GM21360 (cell line): ENCODE data around the gene TAF11L10.
"Not testable (repeated sequence)": the region's sequence is repeated elsewhere in the genome, so short reads cannot be mapped to it uniquely, and the experiment has no call there.

Experiments
- ATAC-seq: cut with Tn5 transposase; IDR thresholded peaks from one replicate; pipeline ENCODE4 v1.9.1; 2021; ENCODE audit warnings: mild to moderate bottlenecking, moderate library complexity; ENCODE audit not compliant: unreplicated experiment

TAF11L10 gene

GRCh38 chr5:17597728-17598127, at the start of gene TAF11L10:
Gene TAF11L10 (minus strand): TSS chr5:17597828.
- ATAC-seq = not testable (repeated sequence)

- no peak for ATAC-seq
These were observed 36.5 kb upstream of the TAF11L10 start, which contains the start of gene TAF11L14 for GRCh38 chr5:17634160-17634559. Gene TAF11L14 (plus strand): TSS chr5:17634460.

DNA sequence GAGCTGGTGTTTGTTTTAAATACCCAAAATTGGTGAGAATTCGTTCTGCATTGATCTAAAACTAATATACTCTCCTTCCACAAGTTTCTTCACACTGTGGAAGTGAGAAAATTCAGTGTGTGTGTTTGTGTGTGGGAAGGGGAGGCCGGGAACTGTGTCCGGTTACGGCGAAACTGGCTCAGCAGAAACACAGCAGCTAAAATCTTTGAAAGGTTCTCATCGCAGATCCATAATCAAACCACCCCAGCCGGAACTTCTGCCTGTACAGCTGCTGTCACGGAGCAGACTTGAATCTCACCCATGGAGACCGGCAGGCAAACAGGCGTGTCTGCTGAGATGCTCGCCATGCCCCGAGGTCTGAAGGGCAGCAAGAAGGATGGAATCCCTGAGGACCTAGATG, 34.2 kb upstream of the TAF11L10 start, which contains the start of gene TAF11L13:
TAF11L13 (plus strand) TSS at position 301 of the 400 bp plus-strand sequence.
- ATAC-seq = not testable (repeated sequence)

DNA sequence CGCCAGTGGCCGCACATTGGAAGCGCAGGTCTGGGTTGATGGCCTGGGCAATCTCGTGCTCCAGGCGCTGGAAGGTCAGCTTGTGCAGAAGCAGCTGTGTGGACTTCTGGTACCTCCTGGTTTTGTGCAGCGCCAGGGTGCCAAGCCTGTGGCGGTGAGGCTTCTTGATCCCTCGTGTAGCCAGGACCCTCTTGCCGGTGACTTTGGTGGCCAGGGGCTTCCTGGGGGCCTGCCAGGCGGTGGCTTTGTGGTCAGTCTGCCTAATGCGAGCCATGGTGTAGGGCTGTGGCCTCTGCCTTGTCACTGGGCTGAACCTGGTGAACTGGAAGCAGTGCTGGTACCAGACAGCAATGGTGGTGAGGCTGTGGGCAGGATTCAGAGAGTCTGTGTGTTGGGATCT, 28.1 kb upstream of the TAF11L10 start:
- no peak for ATAC-seq

- ATAC-seq = no peak
These were observed 23.0 kb upstream of the TAF11L10 start for GRCh38 chr5:17620627-17621026.

DNA sequence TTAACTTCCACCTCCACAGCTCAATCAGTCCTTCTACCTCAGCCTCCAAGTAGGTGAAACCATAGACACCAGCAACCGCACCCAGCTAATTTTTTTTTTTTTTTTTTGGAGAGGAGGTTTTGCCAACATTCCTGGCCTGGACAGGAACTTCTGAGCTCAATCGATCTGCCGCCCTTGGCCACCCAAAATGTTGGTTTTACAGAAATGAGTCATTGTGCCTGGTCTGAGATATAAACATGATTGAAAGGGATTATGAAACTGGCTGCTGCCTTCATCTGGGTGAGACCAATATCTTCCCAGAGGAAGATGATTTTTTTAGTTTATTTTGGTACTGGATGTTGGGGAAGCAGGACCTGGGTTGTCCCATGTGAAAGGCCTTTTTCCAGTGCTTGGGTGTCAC, 21.7 kb upstream of the TAF11L10 start:
- ATAC-seq = no peak

GRCh38 chr5:17614872-17615605, 17.4 kb upstream of the TAF11L10 start:
- no peak for ATAC-seq

DNA sequence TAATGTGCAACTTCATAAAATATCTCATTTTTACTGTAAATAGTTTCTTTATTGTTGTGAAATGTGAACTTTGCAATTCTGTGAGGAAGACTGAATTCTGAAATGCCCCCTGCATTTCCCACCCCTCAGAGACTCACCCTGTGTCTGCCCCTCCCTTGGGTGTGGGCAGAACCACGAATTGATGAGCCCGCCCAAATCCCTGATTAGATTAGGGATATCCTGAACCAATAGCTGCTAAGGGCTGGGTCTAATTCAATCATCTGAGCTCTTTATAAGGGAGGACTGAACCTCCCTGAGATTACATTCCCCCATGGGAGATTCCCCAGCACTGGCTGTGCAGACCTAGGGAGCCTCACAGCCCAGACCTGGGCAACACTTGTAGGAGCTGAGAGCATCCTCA, 12.5 kb upstream of the TAF11L10 start, which contains the start of gene TAF11L12:
TAF11L12 (plus strand) TSS at position 301 of the 400 bp plus-strand sequence.
- ATAC-seq = not testable (repeated sequence)

DNA sequence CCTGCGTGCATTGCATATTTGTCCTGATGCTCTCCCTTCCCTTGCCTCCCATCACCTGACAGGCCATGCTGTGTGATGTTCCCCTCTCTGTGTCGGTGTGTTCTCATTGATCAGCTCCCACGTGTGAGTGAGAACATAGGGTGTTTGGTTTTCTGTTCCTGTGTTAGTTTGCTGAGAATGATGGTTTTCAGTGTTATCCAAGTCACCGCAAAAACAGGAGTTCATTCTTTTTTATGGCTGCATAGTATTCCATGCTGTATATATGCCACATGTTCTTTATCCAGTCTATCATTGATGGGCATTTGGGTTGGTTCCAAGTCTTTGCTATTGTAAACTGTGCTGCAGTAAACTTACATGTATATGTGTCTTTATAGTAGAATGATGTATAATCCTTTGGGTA, 9.8 kb upstream of the TAF11L10 start:
- not testable (repeated sequence) for ATAC-seq

DNA sequence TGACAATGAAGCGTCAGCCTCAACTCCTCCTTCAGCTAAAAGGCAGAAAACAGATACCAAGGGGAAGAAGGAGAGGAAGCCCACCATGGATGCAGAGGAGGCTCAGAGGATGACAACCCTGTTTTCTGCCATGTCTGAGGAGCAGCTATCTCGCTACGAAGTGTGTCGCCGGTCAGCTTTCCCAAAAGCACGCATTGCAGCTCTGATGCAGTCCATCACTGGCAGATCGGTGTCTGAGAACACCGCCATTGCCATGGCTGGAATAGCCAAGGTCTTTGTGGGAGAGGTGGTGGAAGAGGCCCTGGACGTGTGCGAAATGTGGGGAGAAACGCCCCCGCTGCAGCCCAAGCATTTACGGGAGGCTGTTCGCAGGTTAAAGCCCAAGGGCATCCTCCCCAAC, 7.3 kb upstream of the TAF11L10 start:
- no peak for ATAC-seq

DNA sequence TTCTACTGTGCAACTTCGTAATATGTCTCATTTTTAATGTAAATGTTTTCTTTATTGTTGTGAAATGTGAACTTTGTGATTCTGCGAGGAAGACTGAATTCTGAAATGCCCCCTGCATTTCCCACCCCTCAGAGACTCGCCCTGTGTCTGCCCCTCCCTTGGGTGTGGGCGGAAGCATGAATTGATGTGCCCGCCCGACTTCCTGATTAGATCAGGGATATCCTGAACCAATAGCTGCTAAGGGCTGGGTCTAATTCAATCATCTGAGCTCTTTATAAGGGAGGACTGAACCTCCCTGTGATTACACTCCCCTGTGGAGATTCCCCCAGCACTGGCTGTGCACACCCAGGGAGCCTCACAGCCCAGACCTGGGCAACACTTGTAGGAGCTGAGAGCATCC, 6.3 kb upstream of the TAF11L10 start, which contains the start of gene TAF11L11:
TAF11L11 (plus strand) TSS at position 304 of the 400 bp plus-strand sequence.
- ATAC-seq = not testable (repeated sequence)

- not testable (repeated sequence) for ATAC-seq
These were observed 3.4 kb downstream of the TAF11L10 start, which contains the start of gene TAF11L9 for GRCh38 chr5:17594255-17594654. Gene TAF11L9 (minus strand): TSS chr5:17594394.

DNA sequence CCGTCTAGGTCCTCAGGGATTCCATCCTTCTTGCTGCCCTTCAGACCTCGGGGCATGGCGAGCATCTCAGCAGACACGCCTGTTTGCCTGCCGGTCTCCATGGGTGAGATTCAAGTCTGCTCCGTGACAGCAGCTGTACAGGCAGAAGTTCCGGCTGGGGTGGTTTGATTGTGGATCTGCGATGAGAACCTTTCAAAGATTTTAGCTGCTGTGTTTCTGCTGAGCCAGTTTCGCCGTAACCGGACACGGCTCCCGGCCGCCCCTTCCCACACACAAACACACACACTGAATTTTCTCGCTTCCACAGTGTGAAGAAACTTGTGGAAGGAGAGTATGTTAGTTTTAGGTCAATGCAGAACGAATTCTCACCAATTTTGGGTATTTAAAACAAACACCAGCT, 6.8 kb downstream of the TAF11L10 start, which contains the start of gene TAF11L8:
TAF11L8 (minus strand) TSS at position 101 of the 400 bp plus-strand sequence.
- ATAC-seq = not testable (repeated sequence)

DNA sequence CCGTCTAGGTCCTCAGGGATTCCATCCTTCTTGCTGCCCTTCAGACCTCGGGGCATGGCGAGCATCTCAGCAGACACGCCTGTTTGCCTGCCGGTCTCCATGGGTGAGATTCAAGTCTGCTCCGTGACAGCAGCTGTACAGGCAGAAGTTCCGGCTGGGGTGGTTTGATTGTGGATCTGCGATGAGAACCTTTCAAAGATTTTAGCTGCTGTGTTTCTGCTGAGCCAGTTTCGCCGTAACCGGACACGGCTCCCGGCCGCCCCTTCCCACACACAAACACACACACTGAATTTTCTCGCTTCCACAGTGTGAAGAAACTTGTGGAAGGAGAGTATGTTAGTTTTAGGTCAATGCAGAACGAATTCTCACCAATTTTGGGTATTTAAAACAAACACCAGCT, 12.0 kb downstream of the TAF11L10 start, which contains the start of gene TAF11L7:
TAF11L7 (minus strand) TSS at position 101 of the 400 bp plus-strand sequence.
- not testable (repeated sequence) for ATAC-seq
